ENCODE measurements around the gene PPP1R13B.
"Not testable (repeated sequence)": the region's sequence is repeated elsewhere in the genome, so short reads cannot be mapped to it uniquely, and the experiment has no call there.

Gene PPP1R13B

GRCh38 chr14:103695296-103696069 lies 151.9 kb downstream of the PPP1R13B start:
- DNase-seq, result no peak

GRCh38 chr14:103694572-103695026 lies 152.8 kb downstream of the PPP1R13B start:
- DNase-seq, result no peak

- no peak for DNase-seq
Observed at GRCh38 chr14:103693515-103693914, 153.9 kb downstream of the PPP1R13B start.

GRCh38 chr14:103692871-103693270 lies 154.5 kb downstream of the PPP1R13B start:
- no peak for DNase-seq

- DNase-seq, result no peak
Observed at GRCh38 chr14:103692159-103692558, 155.2 kb downstream of the PPP1R13B start.

GRCh38 chr14:103691655-103692054 lies 155.7 kb downstream of the PPP1R13B start:
- DNase-seq, result not testable (repeated sequence)

- DNase-seq, result no peak
Observed at GRCh38 chr14:103690332-103690731, 157.0 kb downstream of the PPP1R13B start.

- DNase-seq, result no peak
Observed at GRCh38 chr14:103688906-103689902, 158.2 kb downstream of the PPP1R13B start.

- DNase-seq, result no peak
Observed at GRCh38 chr14:103688441-103688840, 158.9 kb downstream of the PPP1R13B start.

- DNase-seq, result no peak
Observed at GRCh38 chr14:103687712-103688111, 159.7 kb downstream of the PPP1R13B start.

- no peak for DNase-seq
Observed at GRCh38 chr14:103686831-103687485, 160.4 kb downstream of the PPP1R13B start.

- no peak for DNase-seq
Observed at GRCh38 chr14:103685276-103686211, 161.8 kb downstream of the PPP1R13B start.

GRCh38 chr14:103684871-103685270 lies 162.5 kb downstream of the PPP1R13B start:
- DNase-seq, result no peak

GRCh38 chr14:103684471-103684870 lies 162.9 kb downstream of the PPP1R13B start:
- no peak for DNase-seq

Measured in stimulated activated CD4-positive, alpha-beta T cell treated with anti-CD3 and anti-CD28 coated beads, Interleukin-2, amount 100 ng/mL, for 24 hours (primary cell).